SIG-M5 treated with dmso at 0.1 percent for 504 hours (cell line): Measurements from ENCODE around the gene SPAG5.
"Not testable (repeated sequence)": the region's sequence is repeated elsewhere in the genome, so short reads cannot be mapped to it uniquely, and the experiment has no call there.

Source experiments
- DNase-seq: peaks from one replicate; lab custom pipeline; 2025; ENCODE audit not compliant: unreplicated experiment; lab: John Stamatoyannopoulos, UW

The SPAG5 gene

DNA sequence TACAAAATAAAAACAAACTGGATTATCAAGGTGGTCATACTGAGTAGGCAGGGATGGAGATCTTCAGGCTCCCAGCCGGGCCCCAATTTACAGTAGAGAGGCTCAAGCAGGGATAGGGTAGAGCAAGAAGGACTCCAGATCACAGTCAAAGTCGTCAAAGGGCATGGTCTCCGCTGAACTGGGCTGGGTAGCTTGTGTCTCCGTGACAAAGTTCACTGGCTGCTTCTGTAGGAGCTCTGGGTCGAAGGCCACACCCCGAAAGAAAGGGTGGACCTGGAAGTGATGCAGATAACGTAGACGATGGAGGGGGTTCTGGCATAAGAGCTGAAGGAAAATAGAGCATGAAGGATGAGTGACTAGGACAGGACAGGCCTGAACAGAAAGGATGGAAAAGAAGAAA, 11.6 kb upstream of the SPAG5 start:
- no peak for DNase-seq

DNA sequence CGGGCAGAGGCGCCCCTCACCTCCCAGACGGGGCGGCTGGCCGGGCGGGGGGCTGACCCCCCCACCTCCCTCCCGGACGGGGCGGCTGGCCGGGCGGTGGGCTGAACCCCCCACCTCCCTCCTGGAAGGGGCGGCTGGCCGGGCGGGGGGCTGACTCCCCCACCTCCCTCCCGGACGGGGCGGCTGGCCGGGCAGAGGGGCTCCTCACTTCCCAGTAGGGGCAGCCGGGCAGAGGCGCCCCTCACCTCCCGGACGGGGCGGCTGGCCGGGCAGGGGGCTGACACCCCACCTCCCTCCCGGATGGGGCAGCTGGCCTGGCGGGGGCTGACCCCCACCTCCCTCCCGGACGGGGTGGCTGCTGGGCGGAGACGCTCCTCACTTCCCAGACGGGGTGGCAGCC, 5.2 kb upstream of the SPAG5 start:
- not testable (repeated sequence) for DNase-seq

DNA sequence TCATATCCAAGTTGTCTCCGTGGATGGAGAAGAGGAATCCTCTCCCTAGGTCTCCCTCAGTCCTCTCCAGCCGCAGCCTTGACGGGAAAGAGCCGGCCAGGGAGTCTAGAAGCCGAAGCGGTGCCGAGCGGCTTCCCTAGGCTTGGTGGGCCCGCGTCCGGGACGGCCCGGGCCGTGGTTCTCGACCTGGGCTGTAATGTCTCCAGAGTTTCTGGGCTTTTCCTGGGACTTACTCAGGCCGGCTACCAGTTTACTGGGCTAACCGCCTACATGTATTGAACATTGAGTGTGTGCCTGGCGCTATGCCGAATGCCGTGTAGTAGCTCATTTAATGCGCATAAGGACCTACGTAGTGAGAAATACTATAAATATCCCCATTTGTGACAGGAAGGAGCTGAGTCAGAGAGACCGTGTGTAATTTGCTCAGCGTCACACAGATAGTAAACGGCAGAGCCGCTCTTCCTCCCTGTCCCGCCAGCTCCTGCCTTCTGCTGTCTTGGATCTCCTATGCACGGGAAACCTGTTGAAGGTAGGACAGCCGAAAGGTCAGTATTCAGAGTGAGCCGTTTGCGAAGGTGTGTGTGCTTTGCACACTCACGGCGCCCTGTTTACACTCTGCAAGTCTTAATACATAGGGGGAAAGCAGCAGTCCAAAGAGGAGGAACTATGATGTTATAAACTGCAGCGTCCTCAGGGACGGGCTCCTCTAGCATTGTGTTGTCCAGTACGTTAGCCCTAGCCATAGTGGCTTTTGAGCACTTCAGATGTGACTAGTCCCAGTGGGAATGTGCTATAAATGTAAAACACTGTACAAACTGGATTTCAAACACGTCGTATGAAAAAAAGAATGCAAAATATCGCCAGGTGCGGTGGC, 723 bp upstream of the SPAG5 start:
- peak; percentile 94 for DNase-seq

DNA sequence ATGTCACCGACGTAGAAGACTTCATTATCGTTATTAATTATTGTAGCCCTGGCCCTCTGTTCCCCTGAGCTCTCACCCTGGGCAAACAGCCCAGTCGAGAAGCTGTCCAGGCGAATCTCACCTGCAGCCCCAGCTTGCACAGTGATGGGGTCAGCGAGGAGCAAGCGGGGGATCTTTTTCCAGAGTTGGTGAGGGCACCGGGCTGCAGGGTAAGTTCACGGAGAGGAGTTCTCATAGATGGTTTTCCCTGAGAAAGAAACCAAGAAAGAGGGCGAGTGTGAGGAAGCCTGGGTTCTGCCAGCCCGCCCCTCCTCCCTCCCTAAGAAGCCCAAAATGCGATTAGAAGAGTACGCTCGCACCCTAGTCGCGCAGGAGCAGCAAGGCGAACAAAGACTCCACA, 436 bp downstream of the SPAG5 start:
- DNase-seq = no peak

DNA sequence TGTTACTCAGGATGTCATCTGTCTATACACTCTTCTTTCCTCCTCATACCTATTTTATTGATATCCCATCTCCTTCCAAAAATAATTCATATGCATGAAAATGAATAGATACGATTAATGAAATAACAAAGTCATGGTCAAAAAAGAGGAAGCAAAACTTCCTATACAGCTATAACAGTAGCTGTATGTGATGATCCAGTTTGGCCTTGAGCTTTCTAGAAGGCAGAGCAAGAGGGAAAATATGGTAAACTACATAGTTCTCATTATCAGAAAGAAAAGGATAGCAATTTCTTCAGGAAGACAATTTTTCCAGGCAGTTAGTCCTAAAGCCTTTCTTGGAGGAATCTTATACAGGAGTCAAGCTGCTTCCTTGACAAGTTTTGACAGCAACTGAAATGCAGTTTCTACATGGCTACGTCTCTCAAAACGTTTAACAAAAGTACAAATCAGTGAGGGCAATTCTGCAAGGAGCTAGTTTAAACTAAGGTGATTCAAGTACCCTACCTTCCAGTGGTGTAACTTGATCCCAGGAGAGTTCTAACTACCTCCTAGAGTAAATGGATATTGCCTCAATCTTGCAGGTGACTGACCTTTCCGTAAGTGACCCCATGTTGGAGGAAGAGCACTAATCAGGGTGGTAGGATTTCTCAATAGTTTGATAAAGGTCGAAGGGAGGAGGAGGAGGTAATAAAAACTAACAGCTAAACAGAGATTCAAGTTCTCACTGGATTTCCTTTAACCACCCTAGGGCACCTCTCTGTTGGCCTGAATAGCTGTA, 1.0 kb downstream of the SPAG5 start:
- DNase-seq = peak; percentile 31

DNA sequence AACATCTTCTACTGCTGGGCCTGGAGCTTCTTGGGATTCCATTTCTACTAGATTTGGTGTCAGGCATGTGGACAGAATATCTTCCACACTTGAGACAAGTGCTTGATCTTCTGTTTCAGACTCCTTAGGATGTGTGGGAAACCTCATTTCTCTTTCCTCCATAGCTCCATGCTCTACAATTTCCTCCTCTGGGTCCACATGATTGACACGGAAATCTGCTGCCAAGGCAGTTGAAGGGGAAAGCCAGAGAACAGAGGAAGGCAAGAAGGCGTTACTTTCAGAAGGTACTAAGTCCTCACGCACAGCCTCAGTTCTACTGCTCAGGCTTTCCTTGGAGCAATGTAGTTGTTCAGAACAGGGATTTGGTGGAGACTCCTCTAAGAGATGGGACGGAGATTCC, 6.6 kb downstream of the SPAG5 start:
- DNase-seq = no peak

DNA sequence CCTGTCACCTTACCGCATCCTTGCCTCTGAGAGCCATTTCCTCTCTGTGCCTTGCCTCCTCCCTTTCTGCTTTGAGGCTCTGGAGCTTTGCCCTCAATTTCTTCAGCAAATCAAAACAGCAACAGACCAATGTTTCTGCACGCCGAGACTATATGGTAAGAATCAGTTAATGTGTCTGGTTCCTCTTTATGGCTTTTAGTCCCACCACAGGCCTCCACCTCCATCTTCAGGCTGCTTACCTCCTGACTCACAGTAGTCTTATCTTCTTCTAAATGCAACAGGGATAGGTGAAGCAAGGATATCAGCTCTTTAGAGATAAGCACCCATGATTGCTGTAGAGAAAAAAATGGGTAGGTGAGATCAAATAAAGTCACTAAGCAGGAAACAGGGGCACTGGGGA, 13.0 kb downstream of the SPAG5 start:
- no peak for DNase-seq

DNA sequence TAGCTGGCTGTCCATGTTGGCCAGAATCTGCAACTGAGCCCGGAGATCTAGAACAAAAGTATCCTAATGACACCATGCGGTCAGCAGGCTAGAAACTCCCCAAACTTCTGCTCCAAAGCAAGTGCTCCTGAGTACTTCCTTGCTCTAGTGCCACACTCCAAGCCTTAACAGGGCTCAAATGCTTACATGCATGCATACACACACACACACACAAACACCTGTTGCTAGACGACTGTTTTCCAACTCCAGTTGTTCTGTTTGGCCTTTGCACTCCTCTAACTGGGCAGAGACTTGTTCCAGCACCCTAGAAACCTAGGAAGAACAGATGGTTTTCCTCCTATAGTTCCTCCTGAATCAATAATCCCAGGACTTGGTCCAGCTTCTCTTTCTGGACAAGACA, 14.4 kb downstream of the SPAG5 start:
- DNase-seq = no peak

DNA sequence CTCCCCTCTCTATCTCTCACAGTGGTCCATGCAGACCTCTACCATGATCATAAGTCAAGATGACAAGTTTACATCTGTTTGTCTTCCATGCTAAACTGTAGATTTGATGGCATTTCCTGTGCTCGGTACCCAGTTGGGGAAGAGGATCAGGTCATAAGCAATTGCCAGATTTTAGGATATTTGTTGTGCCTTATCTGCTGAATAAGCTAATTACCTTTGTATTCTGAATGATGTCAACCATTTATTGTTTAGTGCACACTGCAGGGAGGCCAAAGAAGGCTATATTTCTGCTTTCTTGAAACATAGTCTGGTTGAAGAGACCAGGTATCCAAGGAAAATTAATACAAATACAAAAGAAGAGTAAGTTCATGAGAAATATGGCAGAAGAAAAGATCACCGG, 16.3 kb downstream of the SPAG5 start:
- no peak for DNase-seq

DNA sequence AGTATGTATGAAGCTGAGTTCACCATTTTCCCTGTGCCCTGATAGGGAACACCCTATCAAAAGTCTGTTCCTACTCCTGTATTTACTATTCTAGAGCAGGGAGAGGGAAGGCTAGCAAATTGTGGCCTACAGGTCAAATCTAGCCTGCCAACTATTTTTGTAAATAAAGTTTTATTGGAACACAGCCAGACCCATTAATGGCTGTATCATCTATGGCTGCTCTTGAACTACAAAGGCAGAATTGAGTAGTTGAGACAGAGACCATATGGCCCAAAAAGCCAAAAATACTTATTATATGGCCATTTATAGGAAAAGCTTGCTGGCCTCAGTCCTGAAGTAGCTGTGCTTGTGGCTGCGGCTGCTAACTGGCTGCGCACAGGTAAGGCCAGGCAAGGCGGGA, 17.9 kb downstream of the SPAG5 start:
- DNase-seq = no peak

DNA sequence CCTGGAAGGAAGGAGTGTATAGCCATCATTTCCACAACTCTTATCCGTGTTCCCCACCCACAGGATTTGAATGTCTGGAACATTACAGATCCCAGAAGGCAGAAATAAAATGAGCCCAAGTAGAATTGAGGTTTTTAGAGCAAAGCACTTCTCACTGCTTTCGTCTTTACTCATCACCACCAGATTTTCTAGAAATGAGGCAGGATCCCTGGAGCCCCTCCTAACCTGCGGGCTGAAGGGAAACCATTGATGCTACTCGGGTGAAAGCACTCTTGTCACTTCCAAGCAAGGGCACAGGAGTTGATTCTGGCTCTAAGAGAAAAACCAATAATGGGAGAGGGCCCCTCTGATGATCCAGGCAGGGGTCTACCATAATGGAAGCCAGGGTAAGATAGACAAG, 19.3 kb downstream of the SPAG5 start:
- no peak for DNase-seq

DNA sequence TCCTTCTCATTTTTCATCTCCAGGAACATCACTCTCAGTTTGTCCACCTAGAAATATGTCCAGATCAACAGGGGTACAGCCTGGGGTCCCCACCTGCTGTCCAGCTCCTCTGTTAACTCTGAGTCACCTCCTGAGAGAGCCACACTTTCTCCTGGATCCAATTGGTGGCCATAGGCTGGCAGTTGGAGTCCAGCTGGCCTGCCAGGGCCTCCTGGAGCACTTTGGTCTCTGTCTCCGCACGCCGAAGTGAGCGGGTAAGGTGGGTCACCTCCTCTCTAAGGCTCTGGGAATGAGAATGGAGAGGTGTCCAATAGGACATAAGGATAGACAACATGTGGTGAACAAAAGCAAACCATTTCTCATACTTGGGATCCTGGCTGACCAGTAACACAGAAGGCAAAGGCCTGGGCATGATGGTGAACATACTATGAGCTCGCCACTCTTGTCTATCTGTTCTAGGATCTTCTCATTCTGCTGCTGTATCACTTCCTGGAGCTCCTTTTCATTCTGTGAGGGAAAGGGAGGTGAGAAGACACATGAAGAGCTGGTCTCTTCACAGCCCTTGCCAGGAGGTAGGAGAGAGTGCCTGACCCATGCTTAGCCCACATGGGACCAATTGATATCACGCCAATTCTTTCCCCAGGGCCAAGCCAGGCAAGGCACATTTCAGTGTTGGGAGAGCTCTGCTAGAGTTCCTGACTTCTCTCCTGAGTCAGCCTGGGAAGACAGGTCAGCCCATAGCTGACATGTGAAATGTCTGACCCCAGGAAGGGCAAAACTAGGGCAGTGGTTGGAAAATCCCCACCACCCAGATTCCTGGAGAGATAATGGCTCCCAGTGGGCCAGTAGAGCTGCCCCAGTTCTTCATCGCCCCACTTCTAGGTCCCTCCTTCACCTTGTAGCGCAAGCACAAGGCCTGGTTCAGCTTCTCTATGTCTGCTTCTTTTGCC, 20.3 kb downstream of the SPAG5 start:
- DNase-seq = no peak

DNA sequence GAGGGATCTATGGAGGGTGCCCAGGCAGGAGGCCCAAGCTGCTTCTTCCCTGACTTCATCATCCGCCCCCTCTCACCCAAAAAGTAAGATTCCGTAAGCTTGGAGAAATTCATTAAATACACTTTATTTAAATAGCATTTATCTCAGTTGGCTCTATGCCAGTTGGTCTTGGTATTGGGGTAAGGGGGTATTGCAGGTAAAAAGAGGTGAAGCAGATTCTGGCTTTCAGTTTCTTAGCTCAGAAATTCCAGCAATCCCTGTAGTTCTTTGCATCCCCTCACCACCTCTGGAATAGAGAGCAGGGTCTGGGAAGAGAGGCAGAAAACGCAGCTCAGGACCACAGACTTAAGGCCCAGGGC, 21.4 kb downstream of the SPAG5 start:
- no peak for DNase-seq

DNA sequence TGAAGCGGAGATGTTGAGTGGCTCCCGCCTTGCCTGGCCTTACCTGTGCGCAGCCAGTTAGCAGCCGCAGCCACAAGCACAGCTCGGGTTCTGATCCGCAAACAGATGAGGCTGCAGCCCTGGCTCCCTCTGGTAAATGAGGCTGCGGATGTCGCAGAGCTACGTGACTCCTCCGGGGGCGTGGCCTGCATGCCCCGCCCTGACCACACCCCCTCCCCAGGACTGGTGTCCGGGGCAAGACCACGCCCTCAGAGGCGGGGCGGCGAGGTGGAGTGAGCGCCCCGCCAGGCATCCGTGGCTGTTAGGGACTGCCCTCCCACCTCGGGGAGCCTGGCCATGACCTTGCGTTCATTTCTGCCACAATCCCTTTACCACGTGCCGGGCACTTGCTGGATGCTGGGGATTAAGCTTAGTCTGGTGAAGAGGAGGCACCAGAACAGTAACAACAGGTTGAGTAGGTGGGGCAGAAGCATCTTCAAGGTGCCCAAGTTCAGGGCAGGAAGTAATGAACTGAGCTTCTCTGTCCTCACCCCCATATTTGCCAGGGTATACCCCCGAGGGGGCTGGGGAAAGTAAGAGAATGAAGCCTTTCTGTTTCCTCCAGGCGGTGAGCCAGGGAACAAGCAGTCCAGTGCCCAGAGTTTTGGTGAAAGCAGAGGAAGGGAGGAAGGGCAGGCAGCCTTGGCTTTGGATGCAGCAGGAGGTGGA, 21.9 kb downstream of the SPAG5 start, which contains the start of gene ALDOC:
Gene ALDOC, minus strand, starts transcription at position 138 of the 708 bp plus-strand sequence. CDS start 1,363 bp downstream, outside the sequence.
- peak; percentile 94 for DNase-seq

DNA sequence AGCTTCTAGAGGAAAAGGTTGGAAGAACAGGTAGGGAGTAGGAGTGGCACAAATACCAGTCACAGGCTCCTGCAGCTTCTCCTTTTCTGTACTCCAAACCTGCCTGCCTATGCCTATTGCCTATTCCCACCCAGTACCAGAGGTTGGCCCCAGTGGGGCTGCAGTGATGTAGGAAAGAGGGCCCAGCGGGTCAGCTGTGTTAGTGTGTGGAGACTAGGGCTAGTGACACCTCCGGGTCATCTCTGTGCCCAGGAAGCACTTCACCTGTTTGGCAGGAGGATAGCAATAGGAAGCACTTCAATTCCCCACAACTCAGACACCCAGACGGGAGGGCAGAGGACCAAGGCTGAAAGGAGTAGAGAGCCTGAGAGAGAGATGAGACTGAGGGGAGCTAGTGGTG, 22.8 kb downstream of the SPAG5 start:
- not testable (repeated sequence) for DNase-seq

DNA sequence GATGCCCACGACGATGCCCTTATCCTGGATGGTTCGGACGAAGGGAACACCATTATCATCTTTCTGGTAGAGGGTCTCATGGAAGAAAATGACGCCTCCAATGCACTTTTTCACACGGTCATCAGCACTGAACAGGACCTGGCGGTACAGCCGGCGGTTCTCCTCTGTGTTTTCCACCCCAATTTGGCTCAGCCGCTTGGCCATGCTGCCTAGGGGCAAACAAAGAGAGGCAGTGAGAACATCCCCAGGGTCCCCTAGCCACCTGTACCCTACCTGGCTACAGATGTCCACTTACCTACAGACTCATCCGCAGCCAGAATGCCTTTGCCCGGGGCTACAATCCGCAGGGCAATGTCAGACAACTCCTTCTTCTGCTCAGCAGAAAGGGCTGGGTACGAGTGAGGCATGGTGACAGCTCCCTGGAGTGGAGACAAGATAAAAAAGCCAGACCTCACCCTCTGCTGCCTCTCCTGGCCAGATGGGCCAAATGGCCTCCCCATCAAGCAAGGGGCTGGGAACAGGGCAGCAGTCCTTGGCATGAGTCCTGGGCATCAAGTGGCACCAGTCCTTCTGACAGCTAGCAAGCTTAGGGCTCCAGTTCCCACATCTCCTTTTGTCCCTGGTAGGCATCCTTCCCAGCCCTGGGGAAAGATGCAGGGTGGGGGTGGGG, 23.6 kb downstream of the SPAG5 start:
- DNase-seq = no peak

DNA sequence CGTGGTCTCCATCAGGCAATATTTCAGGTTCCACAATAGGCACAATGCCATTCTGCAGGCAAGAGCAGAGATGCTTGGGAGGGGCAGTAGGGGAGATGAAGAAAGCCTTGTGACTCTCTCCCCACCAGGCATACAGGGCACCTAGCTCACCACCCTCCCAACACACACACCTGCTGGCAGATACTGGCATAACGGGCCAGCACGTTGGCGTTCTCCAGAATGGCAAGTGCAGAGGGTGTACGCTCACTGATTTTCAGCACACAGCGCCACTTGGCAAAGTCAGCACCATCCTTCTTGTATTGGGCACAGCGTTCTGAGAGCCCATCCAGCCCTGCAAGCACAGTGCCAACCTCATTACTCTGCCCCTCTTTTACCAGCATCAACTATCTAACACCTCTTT, 24.3 kb downstream of the SPAG5 start:
- DNase-seq = no peak

DNA sequence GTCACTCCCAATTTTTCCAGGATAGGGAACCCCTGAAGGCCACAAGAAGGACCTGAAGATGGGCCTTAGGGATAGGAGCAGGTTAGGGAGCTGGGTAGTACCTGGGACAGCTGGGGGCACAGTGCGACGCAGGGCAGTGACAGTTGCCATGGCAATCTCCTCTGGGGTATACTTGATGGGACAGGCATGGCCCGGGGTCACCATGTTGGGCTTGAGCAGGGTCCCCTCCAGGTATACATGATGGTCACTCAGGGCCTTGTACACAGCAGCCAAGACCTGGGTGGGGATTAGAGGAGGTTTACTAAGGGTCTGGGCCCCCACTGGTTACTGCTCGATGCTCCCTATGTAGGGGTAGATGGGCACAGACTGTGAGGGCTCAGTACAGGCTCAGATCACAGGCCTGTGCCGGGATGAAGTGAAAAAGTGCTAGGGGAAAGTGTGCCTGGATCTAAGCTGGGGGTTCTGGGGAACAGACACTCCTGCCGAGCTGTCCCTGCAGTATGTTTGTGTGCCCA, 24.8 kb downstream of the SPAG5 start:
- no peak for DNase-seq

DNA sequence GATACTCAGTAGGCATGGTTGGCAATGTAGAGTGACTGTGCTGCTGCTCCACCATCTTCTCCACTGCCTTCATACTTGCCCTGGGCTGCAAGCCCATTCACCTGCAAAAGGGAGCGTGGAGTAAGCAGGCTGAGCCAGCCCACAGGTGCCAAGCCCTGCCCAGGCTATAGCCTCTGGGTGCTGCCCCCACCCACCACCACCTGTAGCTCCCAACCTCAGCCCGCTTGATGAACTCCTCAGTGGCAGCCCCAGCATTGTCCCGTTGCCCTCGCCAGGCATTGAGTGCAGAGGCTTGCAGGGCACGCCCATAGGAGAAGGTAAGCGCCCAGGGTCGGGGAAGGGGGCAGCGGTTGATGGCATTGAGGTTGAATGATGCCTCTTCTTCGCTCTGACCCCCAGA, 25.3 kb downstream of the SPAG5 start:
- no peak for DNase-seq

DNA sequence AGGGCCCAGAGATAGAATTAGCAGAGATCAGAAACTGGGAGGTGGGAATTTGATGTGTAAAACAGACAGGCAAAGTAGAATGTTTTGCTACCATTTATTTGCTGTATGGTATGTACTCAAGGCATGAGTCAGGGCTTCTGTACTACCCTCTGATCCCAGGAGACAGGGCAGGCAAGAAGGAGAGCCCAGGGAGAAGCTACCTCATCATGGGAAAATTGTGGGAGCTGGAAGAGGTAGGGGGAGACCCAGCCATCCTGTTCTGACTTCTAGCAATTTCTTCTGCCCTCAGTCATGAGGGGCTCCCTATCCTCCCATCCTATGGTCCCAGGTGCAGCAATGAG, 25.8 kb downstream of the SPAG5 start:
- no peak for DNase-seq
